GM19240 (cell line): ENCODE data around the gene UNC5A.

Source experiments
- DNase-seq: peaks from one replicate; pipeline ENCODE4 v3.0.0; 2011; ENCODE audit warnings: low spot score; ENCODE audit not compliant: insufficient read length

Gene UNC5A

DNA sequence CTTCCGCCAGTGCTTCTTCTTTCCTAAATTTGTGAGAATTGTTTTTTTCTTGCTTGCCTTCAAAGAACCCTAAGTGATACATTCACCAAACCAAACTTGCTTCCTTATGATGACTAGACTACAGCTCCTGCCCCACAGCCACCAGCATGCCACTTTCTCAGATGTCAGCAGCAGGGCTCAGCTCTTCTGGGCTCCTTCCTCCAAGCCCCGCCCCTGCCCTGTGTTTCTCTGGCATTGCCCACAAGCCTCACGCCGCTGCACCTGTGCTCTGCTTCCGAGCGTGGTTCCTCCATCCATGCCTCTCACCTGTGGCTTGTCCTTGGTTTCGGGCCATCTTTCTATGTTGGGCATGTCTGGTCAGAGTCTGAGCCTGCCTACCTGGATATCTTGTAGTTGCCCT lies 10.6 kb downstream of the UNC5A start:
- no peak for DNase-seq

DNA sequence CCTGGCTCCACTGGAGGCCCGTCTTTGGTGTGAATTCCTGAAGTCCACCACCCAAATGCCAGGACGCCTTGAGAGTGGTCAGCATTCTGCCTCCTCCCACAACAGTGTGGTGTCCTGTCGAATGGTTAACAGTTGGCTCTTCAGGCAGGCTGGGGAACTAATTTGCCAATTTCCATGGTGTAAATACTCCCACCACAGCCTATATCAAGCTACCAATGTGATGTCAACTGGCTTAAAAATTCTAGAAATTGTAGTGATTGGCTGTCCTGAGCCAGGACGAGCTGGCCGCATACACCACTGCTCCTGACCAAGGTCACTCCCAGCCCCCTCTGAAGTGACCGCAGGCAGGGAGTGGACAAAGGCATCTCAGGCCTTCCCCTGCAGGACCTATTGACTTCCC lies 11.1 kb downstream of the UNC5A start:
- DNase-seq = no peak

DNA sequence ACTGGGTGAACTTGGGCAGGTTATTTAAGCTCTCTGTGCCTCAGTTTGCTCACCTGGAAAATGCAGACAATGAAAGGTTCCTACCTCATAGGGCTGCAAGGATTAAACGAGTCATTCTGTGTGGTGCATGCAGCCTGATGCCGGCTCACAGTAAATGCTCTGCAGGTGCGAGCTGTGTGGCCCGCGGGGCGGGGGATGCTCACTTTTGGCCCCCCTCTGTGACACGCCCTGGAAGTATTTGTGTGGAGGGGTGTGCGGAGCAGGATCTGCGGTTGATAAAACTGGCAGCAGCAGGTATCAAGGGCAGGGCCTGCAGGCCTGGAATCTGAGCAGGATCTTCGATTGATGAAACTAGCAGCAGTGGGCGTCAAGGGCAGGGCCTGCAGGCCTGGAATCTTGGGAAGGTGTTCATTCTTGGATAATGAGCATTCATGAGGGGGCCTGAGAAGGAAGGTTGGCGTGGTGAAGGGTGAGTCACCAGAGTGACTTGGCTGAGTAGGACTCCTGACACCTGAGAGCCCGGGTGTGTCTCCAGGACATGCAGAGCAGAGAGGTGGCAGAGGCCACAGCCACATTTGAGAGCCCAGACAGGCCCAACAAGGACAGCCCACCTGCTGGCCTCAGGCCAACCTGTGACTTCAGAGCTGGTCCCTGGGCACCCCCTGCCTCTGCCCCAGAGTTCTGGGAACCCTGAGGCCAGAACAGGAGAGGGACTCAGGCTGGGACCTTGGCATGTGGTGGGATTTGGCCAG lies 11.9 kb downstream of the UNC5A start:
- DNase-seq = no peak

DNA sequence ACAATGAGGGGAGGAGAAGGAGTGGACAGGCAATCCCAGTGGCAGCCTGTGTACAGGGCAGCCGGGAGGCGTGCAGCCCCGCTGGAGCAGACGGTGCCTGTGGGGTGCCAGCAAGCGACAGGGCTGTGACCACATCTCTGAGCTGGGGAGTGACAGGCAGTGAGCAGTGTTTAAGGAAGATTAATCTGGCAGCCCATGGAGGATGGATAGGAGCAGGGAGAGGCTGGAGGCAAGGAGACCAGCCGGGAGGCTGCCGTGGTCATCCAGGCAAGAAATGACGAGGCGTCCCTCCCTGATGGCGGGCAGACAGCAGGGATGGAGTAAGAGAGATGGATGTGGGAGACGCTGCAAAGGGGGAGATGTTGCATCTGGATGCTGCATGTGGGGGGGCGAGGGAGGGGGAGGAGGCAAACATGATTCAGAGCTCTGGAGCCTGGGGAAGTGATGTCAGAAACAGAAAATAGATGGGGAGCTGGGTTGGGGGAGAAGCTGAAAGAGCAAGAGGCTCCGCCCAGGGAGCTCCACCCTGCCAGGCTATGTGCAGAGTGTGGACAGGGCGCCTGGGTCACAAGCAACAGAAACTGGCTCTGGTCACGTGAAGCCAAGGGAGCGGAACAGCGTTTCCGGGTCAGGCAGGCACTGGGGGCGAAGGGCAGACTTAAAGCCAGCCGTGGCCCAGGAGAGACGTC lies 12.6 kb downstream of the UNC5A start:
- DNase-seq = no peak

DNA sequence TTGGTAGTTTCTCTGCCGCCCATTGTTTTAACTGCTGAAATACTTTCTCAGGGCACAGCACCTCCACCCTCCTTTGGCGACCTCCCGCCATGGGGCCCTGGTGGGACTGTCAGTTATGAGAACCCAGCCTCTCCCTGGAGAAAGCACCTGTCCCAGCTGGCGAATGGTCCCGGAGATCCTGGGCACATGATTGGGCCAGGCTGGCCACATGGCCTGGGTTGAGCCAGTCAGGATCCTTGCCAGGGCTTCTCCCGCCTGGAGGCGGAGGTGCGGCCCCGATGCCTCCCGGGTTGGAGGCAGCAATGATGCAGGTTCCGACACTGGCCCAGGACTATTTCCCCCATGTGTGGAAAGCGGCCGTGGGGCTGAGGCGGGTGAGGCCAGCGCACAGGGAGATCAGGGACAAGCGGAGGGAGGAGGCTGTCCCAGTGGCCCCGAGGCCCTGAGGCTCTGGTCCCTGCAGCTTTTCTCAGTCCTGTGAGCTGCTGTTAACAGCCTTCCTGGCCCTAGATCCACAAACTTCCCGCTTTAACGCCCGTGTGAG lies 13.6 kb downstream of the UNC5A start:
- DNase-seq = no peak

DNA sequence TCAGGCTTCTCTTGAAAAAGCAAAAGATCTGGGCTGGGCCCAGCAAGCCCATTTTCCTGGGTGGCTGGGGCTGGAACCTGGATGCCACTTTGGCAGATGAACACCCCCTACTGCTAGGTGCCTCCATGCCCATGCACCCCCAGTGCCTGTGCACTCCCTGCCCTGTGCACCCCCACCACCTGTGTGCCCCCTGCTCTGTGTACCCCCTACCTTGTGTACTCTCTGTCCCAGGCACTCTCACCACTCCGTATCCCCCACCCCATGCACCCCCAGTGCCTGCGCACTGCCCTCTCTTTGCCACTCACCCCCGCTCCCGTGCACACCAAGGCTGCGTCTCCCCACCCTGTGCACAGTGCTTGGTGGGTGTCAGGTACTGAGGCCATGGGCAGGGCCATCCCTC lies 14.2 kb downstream of the UNC5A start:
- DNase-seq = no peak

DNA sequence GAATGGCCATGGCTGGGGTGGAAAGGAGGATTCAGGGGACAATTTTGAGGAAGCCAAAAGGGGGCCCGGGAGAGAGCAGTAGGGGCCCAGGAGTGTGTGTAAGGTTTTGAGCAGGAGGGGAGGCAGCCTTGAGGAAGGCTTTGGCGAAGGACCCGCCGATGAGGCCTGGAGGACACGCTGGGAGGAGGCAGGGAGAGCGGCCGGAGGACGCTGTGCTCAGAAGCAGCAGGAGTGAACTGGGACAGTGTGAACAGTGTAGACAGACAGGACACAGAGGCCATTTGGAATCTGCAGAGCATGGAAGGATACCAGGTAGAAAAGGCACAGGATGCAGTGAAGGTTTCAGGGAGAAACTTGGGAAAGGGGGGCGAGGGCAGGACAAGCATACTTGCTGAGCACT lies 14.9 kb downstream of the UNC5A start:
- DNase-seq = no peak

DNA sequence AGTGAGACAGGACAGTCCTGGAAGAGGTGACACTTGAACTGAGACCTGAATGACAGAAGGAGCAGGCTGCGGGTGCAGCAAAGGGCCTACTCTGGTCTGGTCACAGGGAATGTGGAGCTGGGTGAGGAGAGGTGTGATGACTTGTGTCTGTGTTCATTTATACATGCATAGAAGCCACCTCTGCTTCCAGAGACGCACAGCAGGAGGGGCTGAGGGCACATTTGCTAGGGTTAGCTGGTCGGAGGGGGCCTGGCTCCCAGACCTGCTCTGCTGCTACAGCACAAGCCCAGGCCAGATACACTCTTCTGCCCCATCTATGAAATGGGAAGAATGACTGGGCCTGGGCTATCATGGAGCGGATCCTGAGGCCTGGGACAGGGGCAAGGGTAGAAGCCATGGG lies 15.6 kb downstream of the UNC5A start:
- no peak for DNase-seq

DNA sequence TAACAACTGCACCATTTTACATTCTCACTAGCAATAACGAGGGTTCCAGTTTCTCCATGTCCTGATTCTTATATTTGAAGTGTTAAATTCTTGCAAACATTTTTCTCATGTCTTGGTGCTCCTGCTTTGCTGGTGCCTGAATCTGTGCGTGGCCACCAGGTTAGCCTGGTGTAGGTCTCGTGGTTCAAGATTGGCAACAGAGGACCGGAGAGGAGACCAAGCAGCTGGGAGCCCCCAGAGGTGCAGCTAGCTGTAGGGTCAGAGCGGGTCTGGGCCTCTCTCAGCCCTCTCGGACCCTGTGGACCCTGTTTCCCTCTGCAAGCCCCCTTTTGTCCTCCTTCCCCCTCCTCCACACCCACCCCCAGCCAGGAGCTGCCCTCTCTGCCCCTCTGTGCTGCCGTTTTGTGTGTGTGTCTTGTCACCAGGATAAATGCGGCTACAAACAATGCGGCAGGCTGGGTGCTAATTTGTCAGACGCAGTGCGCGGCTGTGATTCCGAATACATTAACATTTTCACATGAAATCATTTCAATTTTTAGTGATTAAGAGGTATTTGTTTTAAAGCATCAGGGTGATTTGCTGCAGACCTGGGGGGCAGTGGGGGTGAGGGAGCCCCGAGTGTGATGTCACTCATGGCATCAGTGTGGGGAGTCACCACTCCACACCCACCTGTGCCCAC lies 17.5 kb downstream of the UNC5A start:
- no peak for DNase-seq

DNA sequence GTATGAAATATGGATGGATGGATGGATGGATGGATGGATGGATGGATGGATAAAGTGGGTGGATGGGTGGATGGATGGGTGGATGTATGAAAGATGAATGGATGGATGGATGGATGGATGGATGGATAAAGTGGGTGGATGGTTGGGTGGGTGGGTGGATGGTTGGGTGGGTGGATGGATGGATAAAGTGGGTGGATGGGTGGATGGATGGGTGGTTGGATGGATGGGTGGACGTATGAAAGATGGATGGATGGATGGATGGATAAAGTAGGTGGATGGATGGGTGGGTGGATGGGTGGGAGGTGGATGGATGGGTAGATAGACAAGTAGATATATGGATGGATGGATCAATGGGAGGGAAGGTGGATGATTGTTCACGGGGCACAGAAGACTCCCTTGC lies 19.0 kb downstream of the UNC5A start:
- DNase-seq = no peak

DNA sequence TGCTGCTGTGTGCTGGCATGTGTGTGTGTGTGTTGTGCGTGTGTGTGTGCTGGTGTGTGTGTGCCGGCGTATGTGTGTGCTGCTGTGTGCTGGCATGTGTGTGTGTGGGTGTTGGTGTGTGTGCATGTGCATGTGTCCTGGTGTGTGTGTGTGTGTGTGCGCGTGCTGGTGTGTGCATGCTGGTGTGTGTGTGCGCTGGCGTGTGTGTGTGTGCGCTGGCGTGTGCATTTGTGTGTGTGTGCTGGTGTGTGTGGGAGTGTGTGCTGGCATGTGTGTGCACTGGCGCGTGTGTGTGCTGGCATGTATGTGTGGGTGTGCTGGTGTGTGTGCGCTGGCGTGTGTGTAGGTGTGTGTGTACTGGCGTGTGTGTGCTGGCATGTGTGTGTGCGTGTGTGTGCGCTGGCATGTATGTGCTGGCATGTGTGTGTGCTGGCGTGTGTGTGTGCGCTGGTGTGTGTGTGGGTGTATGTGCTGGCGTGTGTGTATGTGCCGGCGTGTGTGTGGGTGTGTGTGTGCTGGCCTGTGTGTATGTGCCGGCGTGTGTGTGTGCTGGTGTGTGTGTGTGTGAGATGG lies 20.1 kb downstream of the UNC5A start:
- no peak for DNase-seq

DNA sequence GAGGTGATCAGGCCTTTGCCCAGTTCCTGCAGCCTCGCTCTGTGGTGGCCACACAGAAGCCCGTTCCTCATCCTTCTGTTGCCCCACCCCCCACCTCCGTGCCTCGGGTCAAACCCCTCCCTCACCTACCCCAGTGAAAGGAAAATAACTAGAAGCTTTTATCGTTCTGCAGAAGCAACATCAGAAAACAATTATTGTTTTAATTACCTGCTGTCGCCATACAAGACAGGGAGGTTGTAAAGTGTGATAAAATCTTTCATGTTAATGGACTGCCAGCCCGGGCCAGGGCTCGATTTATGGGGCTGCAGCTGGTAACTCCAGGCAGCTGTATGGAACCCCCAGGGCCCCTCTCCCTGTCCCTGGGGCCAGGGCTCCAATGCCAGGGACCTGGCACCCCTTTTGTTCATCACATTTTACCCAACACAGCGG lies 20.6 kb downstream of the UNC5A start:
- DNase-seq = no peak

DNA sequence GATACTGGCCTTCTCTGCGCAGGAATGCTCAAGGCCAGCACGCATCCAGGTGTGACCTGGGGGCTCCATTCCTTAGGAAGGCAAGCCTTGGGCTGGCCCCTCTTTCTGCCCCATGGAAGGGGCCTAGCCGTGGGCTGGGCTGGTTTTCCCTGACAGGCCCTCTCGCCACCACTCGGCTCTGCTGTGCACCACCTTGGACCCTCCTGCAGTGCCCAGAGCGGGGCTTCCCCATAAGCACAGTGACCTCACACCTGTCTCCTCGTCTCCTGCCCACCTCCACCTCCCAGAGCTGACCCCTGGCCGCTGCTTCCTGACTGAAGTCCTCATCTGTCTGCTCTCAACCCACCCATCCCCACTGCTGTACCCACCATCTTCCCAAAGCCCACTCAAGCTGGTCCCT lies 21.1 kb downstream of the UNC5A start:
- DNase-seq = no peak

DNA sequence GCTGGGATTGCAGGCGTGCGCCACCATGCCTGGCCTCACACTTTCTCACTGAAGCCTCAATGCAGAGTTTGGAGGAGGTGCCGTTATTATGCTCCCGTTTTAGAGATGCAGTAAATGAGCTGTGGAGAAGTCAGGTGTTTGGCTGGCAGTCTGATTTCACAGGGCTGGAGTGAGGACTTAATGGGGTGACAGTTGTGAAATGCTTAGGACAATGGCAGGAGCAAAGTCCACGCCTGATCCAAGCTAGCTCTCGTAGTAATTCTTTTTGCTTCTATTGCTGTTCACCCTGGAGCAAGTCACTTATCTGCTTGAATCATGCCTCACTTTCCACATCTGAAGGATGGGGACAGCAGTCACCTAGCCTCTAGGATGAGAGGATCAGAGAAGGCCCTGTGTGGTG lies 21.8 kb downstream of the UNC5A start:
- no peak for DNase-seq

DNA sequence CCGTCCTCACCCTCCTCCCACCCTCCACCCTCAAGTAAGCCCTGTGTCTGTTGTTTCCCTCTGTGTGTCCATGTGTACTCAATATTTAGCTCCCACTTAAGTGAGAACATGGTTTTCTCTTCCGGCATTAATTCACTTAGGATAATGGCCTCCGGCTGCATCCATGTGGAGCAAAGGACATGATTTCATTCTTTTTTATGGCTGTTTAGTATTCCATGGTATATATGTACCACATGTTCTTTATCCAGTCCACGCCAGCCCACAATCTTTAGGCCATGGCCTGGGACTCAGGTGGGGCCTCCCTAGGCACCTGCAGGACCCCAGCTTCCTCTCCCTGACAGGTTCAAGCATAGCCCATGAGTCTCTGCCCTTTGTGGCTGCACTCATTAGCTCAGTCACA lies 22.9 kb downstream of the UNC5A start:
- no peak for DNase-seq

DNA sequence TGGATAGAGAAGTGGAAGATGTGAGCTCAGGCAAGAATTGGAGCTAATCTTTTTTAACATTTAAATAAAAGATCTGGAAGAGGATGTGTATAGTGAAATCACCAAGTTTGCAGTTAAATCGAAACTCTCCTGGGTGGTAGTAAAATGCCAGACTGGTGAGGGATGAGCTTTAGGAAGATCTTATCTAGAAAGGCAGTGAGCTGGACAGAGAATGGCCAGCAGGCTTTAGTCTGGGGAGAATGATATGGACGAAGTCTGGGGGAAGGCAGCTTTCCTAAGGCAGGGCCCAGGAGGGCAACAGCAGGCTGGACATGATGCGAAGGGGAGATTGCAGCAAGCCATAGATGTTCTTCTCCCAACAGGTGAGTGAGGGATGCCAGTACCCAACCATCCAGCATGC lies 25.6 kb downstream of the UNC5A start:
- DNase-seq = no peak

DNA sequence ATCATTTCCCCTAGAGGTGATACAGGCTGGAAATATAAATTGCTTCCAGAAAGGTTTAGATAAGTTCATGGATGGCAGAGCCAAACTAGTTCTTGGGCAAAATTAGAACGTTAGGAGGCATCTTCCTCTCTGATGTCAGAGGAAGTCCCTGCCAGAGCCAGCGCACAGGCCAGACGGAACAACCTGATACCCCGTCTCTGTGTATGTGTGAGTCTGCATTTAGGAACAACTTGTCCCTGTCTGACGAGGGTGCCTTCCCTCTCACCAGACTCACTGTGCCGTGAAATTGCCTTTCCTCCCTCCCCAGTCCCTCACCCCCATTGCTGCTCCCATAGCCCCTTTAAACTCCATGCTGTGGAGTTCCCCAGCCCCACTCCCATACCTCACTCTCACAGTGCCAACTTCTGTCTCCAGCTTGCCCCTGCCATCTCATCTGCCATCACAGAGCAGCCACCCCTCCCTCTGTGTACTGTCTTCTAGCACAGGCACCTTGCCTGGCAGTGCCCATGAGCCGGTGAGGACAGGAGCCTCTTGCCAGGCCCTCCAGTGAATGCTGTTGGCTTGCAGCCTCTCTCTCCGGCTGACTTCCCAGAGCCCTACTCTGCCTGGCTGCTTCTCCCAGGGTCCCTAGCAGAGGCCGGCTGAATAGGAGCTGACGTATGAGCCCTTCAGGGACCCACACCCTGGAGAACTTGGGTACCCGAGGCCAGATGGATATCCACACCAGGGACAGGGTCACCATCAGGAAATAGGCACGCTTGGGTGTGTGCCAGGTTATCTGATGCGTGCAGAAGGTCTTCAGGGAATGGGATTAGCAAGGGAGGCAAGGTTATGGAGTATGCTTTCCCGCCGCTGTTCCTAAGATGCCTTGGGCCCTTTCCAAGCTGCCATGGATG lies 26.7 kb downstream of the UNC5A start:
- no peak for DNase-seq

DNA sequence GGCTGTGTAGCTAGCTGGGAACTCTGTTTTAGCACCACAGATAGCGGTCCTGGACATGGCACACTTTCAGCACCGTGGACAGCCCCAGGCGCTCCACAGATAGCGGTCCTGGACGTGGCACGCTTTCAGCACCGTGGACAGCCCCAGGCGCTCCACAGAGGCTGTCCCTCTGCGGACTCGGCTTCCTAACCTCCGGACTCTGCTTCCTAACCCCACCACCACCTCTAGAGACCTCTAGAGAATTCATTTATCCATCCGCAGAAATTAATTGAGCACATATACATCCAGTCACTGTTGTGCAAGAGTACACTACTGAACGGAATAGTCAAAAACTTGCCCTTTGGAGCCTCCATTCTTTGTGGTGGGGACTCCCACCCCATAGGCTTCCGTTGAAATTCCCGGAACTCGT lies 27.4 kb downstream of the UNC5A start:
- DNase-seq = peak; percentile 73

DNA sequence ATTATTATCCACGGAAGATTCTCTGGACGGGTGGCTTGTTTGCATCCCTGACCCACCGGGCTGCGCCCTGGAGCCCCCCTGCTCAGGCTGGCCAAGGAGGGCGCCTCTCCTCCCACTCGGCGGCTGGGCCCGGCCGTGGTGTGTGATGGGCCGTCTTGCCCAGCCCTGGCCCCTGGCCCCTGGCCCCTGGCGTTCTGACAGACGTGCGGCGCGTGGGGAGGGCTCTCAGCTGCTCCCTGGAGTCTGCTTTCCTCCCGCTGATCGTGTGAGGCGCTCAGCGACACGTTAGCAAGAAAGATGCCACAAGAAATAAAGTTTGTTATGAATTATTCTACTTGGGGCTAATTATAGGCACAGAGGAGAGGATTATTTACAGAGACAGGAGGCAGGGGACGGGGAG lies 33.3 kb downstream of the UNC5A start:
- DNase-seq = no peak

DNA sequence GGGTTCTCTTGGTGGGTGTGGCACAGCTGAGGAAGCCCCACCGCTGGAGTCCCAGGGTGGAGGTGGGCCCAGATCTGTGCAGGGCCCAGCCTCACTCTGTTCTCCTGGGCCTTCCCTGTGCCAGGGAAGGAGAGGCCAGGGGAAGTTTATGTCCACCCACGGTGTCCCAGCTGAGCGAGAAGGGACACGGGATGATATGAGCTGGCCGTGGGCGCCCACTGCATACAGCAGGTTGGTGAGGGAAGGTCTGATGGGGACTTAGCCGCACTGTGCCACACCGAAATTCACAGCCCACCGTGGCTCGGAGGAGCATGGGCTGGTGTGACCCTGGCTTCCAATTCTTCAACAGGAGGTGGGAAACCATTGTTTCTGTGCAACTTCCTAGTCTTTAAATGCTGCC lies 33.9 kb downstream of the UNC5A start:
- no peak for DNase-seq
